Epithelial cell of prostate (primary cell): ENCODE measurements around the gene NCOR1.
"Not testable (repeated sequence)": the region's sequence is repeated elsewhere in the genome, so short reads cannot be mapped to it uniquely, and the experiment has no call there.

ENCODE experiments used
- DNase-seq: peaks from one replicate; pipeline ENCODE4 v3.0.0-alpha.2; 2011; ENCODE audit warnings: low read depth, low spot score
- H3K27ac ChIP-seq: fragments of 450-650 bp; 2 replicates; pipeline ENCODE4 v1.5.1; 2017; ENCODE audit warnings: mild to moderate bottlenecking

The NCOR1 gene

GRCh38 chr17:16107165-16107770 lies 108.1 kb downstream of the NCOR1 start:
- H3K27ac ChIP-seq = no peak overlapping the region
- no peak for DNase-seq

GRCh38 chr17:16106161-16106891 lies 109.0 kb downstream of the NCOR1 start:
- no peak for DNase-seq
- H3K27ac ChIP-seq = no peak overlapping the region

GRCh38 chr17:16104189-16104588 lies 111.1 kb downstream of the NCOR1 start:
- DNase-seq = no peak

GRCh38 chr17:16101440-16101839 lies 113.9 kb downstream of the NCOR1 start:
- no peak for DNase-seq
- H3K27ac ChIP-seq = no peak overlapping the region

More at GRCh38 chr17:16104189-16104588, 111.1 kb downstream of the NCOR1 start:
- H3K27ac ChIP-seq = no peak overlapping the region

GRCh38 chr17:16100737-16101400 lies 114.5 kb downstream of the NCOR1 start:
- no peak overlapping the region for H3K27ac ChIP-seq
- no peak for DNase-seq

- no peak overlapping the region for H3K27ac ChIP-seq
- DNase-seq = no peak
These were observed 123.6 kb downstream of the NCOR1 start for GRCh38 chr17:16091773-16092172.

GRCh38 chr17:16086957-16087356 lies 128.4 kb downstream of the NCOR1 start:
- DNase-seq = no peak
- H3K27ac ChIP-seq = no peak overlapping the region

GRCh38 chr17:16085066-16085699 lies 130.2 kb downstream of the NCOR1 start:
- no peak for DNase-seq
- no peak overlapping the region for H3K27ac ChIP-seq

GRCh38 chr17:16083223-16083622 lies 132.1 kb downstream of the NCOR1 start:
- no peak overlapping the region for H3K27ac ChIP-seq
- no peak for DNase-seq

- H3K27ac ChIP-seq = no peak overlapping the region
- DNase-seq = no peak
These were observed 133.7 kb downstream of the NCOR1 start for GRCh38 chr17:16081507-16082087.

GRCh38 chr17:16080366-16080765 lies 135.0 kb downstream of the NCOR1 start:
- no peak for DNase-seq
- H3K27ac ChIP-seq = no peak overlapping the region

- H3K27ac ChIP-seq = no peak overlapping the region
- no peak for DNase-seq
These were observed 139.4 kb downstream of the NCOR1 start for GRCh38 chr17:16075949-16076348.

GRCh38 chr17:16074423-16074822 lies 140.9 kb downstream of the NCOR1 start:
- H3K27ac ChIP-seq = no peak overlapping the region
- no peak for DNase-seq

GRCh38 chr17:16073845-16074244 lies 141.5 kb downstream of the NCOR1 start:
- H3K27ac ChIP-seq = no peak overlapping the region
- no peak for DNase-seq

GRCh38 chr17:16072031-16072430 lies 143.3 kb downstream of the NCOR1 start:
- no peak overlapping the region for H3K27ac ChIP-seq
- DNase-seq = no peak

- no peak for DNase-seq
- no peak overlapping the region for H3K27ac ChIP-seq
These were observed 147.0 kb downstream of the NCOR1 start for GRCh38 chr17:16068323-16068722.

- H3K27ac ChIP-seq = no peak overlapping the region
- no peak for DNase-seq
These were observed 149.2 kb downstream of the NCOR1 start for GRCh38 chr17:16066125-16066524.

GRCh38 chr17:16061631-16062030 lies 153.7 kb downstream of the NCOR1 start:
- no peak overlapping the region for H3K27ac ChIP-seq
- no peak for DNase-seq

- not testable (repeated sequence) for H3K27ac ChIP-seq, DNase-seq
These were observed 160.2 kb downstream of the NCOR1 start for GRCh38 chr17:16055139-16055538.

GRCh38 chr17:16052486-16052885 lies 162.8 kb downstream of the NCOR1 start:
- DNase-seq = no peak
- peak overlapping the region; percentile 23 for H3K27ac ChIP-seq

- no peak for DNase-seq
- H3K27ac ChIP-seq = no peak overlapping the region
These were observed 164.5 kb downstream of the NCOR1 start for GRCh38 chr17:16050844-16051243.
